B cell (primary cell): ENCODE results near the gene PLEKHA7.

Experiments used
- EZH2 ChIP-seq: IDR thresholded peaks from 2 replicates; pipeline ENCODE4 v1.6.1; 2012; ENCODE audit warnings: borderline replicate concordance, low read depth, mild to moderate bottlenecking, moderate library complexity, low read length; ENCODE audit not compliant: insufficient read depth, poor library complexity, severe bottlenecking
- TF ChIP-seq, protein P1 (sequence below): fragments of 200-600 bp; IDR thresholded peaks from one replicate; pipeline ENCODE4 v1.8.0; 2022; ENCODE audit warnings: antibody characterized with exemption, mild to moderate bottlenecking

DNA sequence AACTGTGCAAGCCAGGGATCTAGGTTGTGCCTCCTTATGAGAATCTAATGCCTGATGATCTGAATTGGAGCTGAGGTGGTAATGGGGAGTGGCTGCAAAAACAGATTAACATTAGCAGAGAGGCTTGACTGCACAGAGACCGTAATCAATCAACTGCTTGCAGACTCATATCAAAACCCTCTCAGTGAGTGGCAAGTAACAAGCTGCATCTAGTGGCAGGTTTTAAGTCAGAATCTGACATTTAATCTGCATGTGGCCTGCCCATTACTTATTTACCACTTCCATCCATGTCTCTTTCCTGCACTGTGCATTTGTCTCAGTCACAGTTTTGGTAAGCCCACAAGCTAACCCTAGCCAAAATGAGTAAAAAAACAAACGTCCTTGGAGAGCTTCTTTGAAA, 264.5 kb downstream of the PLEKHA7 start:
- TF ChIP-seq, protein P1, sequence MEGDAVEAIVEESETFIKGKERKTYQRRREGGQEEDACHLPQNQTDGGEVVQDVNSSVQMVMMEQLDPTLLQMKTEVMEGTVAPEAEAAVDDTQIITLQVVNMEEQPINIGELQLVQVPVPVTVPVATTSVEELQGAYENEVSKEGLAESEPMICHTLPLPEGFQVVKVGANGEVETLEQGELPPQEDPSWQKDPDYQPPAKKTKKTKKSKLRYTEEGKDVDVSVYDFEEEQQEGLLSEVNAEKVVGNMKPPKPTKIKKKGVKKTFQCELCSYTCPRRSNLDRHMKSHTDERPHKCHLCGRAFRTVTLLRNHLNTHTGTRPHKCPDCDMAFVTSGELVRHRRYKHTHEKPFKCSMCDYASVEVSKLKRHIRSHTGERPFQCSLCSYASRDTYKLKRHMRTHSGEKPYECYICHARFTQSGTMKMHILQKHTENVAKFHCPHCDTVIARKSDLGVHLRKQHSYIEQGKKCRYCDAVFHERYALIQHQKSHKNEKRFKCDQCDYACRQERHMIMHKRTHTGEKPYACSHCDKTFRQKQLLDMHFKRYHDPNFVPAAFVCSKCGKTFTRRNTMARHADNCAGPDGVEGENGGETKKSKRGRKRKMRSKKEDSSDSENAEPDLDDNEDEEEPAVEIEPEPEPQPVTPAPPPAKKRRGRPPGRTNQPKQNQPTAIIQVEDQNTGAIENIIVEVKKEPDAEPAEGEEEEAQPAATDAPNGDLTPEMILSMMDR: no peak
- TF ChIP-seq EZH2: no peak
